HL-60 (cell line): ENCODE results near the gene ATOX1.

Source experiments
- DNase-seq, 2 experiments: peaks; one replicate each; pipeline ENCODE4 v3.0.0-alpha.2; 2010 to 2020; ENCODE audit warnings: low read depth in 1 of 2, low spot score in 1 of 2
- H3K27ac ChIP-seq: fragments of 250-450 bp; sonication (Bioruptor Pico); replicated peaks from 2 replicates; pipeline ENCODE4 v1.5.1; 2020; ENCODE audit warnings: mild to moderate bottlenecking, moderate library complexity
- H3K27me3 ChIP-seq: fragments of 250-450 bp; sonication (Bioruptor Pico); 2 replicates; pipeline ENCODE4 v1.5.1; 2021; ENCODE audit warnings: mild to moderate bottlenecking, moderate library complexity; ENCODE audit not compliant: insufficient read depth, poor library complexity, severe bottlenecking
- H3K4me3 ChIP-seq: replicated peaks from 2 replicates; pipeline ENCODE4 v1.5.1; 2011; ENCODE audit warnings: mild to moderate bottlenecking, control low read depth, low read length; ENCODE audit not compliant: insufficient read depth
- CTCF ChIP-seq: IDR thresholded peaks from one replicate; pipeline ENCODE4 v1.5.1; 2011; ENCODE audit warnings: low read length, control low read depth, inconsistent platforms; ENCODE audit not compliant: insufficient read depth
- GABPA ChIP-seq: IDR thresholded peaks from 2 replicates; pipeline ENCODE4 v1.6.1; 2012; ENCODE audit warnings: low read depth
- POLR2AphosphoS5 ChIP-seq: IDR thresholded peaks from 2 replicates; pipeline ENCODE4 v1.6.1; 2012; ENCODE audit warnings: low read depth
- SPI1 ChIP-seq: IDR thresholded peaks from 2 replicates; pipeline ENCODE4 v1.6.1; 2012; ENCODE audit warnings: low read depth, mild to moderate bottlenecking, borderline replicate concordance
- TF ChIP-seq, protein P1 (sequence below): IDR thresholded peaks from 2 replicates; pipeline ENCODE4 v1.6.1; 2012; ENCODE audit warnings: low read depth; ENCODE audit not compliant: insufficient replicate concordance

ATOX1 gene

GRCh38 chr5:151758141-151758429, 346 bp downstream of the ATOX1 start:
- TF ChIP-seq GABPA: no peak
- no peak for TF ChIP-seq POLR2AphosphoS5
- TF ChIP-seq CTCF: no peak
- TF ChIP-seq, protein P1, sequence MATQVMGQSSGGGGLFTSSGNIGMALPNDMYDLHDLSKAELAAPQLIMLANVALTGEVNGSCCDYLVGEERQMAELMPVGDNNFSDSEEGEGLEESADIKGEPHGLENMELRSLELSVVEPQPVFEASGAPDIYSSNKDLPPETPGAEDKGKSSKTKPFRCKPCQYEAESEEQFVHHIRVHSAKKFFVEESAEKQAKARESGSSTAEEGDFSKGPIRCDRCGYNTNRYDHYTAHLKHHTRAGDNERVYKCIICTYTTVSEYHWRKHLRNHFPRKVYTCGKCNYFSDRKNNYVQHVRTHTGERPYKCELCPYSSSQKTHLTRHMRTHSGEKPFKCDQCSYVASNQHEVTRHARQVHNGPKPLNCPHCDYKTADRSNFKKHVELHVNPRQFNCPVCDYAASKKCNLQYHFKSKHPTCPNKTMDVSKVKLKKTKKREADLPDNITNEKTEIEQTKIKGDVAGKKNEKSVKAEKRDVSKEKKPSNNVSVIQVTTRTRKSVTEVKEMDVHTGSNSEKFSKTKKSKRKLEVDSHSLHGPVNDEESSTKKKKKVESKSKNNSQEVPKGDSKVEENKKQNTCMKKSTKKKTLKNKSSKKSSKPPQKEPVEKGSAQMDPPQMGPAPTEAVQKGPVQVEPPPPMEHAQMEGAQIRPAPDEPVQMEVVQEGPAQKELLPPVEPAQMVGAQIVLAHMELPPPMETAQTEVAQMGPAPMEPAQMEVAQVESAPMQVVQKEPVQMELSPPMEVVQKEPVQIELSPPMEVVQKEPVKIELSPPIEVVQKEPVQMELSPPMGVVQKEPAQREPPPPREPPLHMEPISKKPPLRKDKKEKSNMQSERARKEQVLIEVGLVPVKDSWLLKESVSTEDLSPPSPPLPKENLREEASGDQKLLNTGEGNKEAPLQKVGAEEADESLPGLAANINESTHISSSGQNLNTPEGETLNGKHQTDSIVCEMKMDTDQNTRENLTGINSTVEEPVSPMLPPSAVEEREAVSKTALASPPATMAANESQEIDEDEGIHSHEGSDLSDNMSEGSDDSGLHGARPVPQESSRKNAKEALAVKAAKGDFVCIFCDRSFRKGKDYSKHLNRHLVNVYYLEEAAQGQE: no peak
- no peak for TF ChIP-seq SPI1
- peak in 1 of 2 experiments; percentile 24 for DNase-seq
- Histone ChIP-seq H3K4me3 (peak overlapping the region; percentile 92), H3K27ac (peak overlapping the region; percentile 73), H3K27me3 (no peaks in the 10 kb centered on the region)

GRCh38 chr5:151757233-151758140, 944 bp downstream of the ATOX1 start:
- peak in 1 of 2 experiments; percentile 43 for DNase-seq
- Histone ChIP-seq H3K4me3 (peak overlapping the region; percentile 92), H3K27me3 (no peaks in the 10 kb centered on the region), H3K27ac (peak overlapping the region; percentile 73)
- no peak for TF ChIP-seq POLR2AphosphoS5
- TF ChIP-seq CTCF: no peak
- TF ChIP-seq GABPA: no peak
- TF ChIP-seq, protein P1: no peak
- TF ChIP-seq SPI1: no peak

- Histone ChIP-seq H3K4me3 (no peak overlapping the region), H3K27ac (no peak overlapping the region), H3K27me3 (no peaks in the 10 kb centered on the region)
- no peak for DNase-seq
- TF ChIP-seq SPI1 (no peak), GABPA (no peak), POLR2AphosphoS5 (no peak), CTCF (no peak)
- TF ChIP-seq, protein P1: no peak
These were observed 3.0 kb downstream of the ATOX1 start for GRCh38 chr5:151755383-151755782.
